ENCODE measurements around the gene STARD10. TPM values are rescaled to one million over a fixed set of nuclear protein-coding genes. Genes with fewer than 3 reads are reported as not detected.

STARD10 gene
- total and polyA plus RNA-seq, 4 donors = 18.1 to 48.7 (median 36.4) TPM

- Histone ChIP-seq H3K36me3 (ENCODE audit: control insufficient read depth, insufficient read depth, low read length) (peaks cover 11% of the 10 kb centered on the region), H3K4me3 (ENCODE audit: low read depth, low read length) (no peak overlapping the region), H3K27me3 (ENCODE audit: control insufficient read depth, insufficient read depth, low read length) (no peaks in the 10 kb centered on the region), H3K9me3 (ENCODE audit: control insufficient read depth, insufficient read depth, low read length) (no peaks in the 10 kb centered on the region), H3K4me1 (ENCODE audit: control insufficient read depth, insufficient read depth, low read length) (peaks cover 5% of the 10 kb centered on the region), H3K27ac (ENCODE audit: low read depth, low read length) (no peak overlapping the region)
- 98% methylated on average over 4 of the region's 4 CpGs for WGBS (ENCODE audit: insufficient coverage)
- no peak for DNase-seq (ENCODE audit: low read depth in 4 of 6, low spot score in 6 of 6)
These were observed 26.4 kb downstream of the STARD10 start for GRCh38 chr11:72767203-72768062.

DNA sequence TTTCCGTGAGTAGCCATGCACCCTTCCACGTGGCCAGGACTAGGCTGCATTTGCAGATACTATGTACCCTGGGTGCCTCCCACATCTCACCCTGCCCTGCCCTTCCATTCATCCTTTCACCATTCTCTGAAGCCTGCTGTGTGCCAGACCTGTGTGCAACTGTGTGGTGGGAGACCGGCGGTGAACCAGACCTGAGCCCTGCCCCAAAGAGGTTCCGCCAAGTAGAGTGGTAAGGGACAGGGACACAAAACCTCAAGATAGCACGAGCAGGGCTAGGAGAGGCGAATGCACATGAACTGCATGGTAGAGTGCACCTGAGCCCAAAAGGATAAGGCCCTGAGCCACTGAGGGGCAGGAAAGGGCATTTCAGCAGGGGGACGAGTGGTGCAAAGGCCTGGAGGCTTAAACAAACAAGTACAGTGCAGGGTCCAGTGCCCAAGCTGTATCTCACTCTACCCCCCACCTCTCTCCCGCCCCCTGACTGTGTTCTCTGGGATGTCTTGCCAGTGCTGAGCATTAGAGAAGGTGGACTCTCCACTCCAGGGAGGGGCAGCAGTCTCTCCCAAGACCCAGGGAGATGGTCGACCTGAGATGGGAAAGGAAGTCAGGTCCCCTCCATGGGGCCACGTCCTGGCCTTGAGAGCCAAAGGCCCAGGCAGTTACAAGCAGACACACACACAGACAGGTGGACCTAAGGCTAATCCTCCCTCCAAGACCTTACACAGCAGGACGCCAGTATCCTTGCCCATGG lies 27.5 kb downstream of the STARD10 start:
- Histone ChIP-seq H3K9me3 (ENCODE audit: control insufficient read depth, insufficient read depth, low read length) (no peaks in the 10 kb centered on the region), H3K4me1 (ENCODE audit: control insufficient read depth, insufficient read depth, low read length) (no peaks in the 10 kb centered on the region), H3K4me3 (ENCODE audit: low read depth, low read length) (no peak overlapping the region), H3K27ac (ENCODE audit: low read depth, low read length) (no peak overlapping the region), H3K36me3 (ENCODE audit: control insufficient read depth, insufficient read depth, low read length) (peaks cover 2% of the 10 kb centered on the region), H3K27me3 (ENCODE audit: control insufficient read depth, insufficient read depth, low read length) (no peaks in the 10 kb centered on the region)
- DNase-seq (ENCODE audit: low read depth in 4 of 6, low spot score in 6 of 6) = no peak
- WGBS (ENCODE audit: insufficient coverage) = 88% methylated on average over 9 of the region's 12 CpGs

DNA sequence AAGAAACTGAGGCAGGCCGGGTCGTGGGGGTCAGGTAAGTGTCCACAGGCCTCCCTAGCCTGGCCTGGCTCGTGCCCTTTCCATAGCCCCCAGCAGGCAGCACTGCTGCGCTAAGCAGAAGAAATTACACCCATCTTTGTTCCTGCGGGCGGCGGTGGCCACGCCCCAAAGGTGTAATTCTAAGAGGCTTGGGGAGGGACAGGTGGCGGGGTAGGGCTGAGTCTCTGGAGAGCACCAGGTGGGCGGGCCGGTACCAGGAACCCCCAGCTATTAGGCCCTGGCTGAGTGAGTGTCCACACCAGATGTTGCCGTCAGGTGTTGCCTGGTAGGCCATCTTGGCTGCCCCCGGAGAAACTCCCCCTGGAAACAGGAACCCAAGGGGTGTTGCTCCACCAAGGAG lies 29.3 kb downstream of the STARD10 start:
- no peak for DNase-seq (ENCODE audit: low read depth in 4 of 6, low spot score in 6 of 6)
- Histone ChIP-seq H3K4me3 (ENCODE audit: low read depth, low read length) (no peak overlapping the region), H3K36me3 (ENCODE audit: control insufficient read depth, insufficient read depth, low read length) (no peaks in the 10 kb centered on the region), H3K9me3 (ENCODE audit: control insufficient read depth, insufficient read depth, low read length) (no peaks in the 10 kb centered on the region), H3K27ac (ENCODE audit: low read depth, low read length) (no peak overlapping the region), H3K27me3 (ENCODE audit: control insufficient read depth, insufficient read depth, low read length) (no peaks in the 10 kb centered on the region), H3K4me1 (ENCODE audit: control insufficient read depth, insufficient read depth, low read length) (peaks cover 4% of the 10 kb centered on the region)
- 59% methylated on average over 13 of the region's 13 CpGs for WGBS (ENCODE audit: insufficient coverage)

DNA sequence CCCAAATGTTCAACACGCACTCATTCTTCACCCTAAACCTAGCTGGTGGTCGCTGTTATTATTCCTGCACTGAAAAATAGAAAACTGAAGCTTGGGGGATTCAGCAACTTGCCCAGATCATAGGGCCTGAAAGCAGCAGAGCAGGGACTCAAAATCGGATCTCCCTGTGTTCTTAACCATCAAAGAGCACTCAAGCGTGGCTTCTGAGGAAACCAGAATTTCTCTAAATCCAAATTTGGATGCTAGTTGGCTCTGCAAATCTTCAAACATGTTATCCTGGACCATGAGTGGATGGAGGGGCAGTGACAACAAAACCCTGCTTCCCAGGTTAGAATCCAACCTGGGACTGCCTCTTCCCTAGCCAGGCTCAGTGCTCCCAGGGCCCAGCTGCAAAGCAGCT lies 30.0 kb downstream of the STARD10 start:
- 50% methylated on average over 3 of the region's 4 CpGs for WGBS (ENCODE audit: insufficient coverage)
- peaks cover 10% of the 10 kb centered on the region for H3K4me1 ChIP-seq (ENCODE audit: control insufficient read depth, insufficient read depth, low read length)
- H3K36me3 ChIP-seq (ENCODE audit: control insufficient read depth, insufficient read depth, low read length) = no peaks in the 10 kb centered on the region
- no peak overlapping the region for H3K27ac ChIP-seq (ENCODE audit: low read depth, low read length)
- DNase-seq (ENCODE audit: low read depth in 4 of 6, low spot score in 6 of 6) = no peak
- no peaks in the 10 kb centered on the region for H3K9me3 ChIP-seq (ENCODE audit: control insufficient read depth, insufficient read depth, low read length)
- H3K27me3 ChIP-seq (ENCODE audit: control insufficient read depth, insufficient read depth, low read length) = no peaks in the 10 kb centered on the region
- H3K4me3 ChIP-seq (ENCODE audit: low read depth, low read length) = no peak overlapping the region

GRCh38 chr11:72762641-72763304 lies 31.1 kb downstream of the STARD10 start:
- H3K4me1 ChIP-seq (ENCODE audit: control insufficient read depth, insufficient read depth, low read length) = peaks cover 17% of the 10 kb centered on the region
- peaks cover 9% of the 10 kb centered on the region for H3K36me3 ChIP-seq (ENCODE audit: control insufficient read depth, insufficient read depth, low read length)
- WGBS (ENCODE audit: insufficient coverage) = 94% methylated on average over 4 of the region's 5 CpGs
- no peaks in the 10 kb centered on the region for H3K9me3 ChIP-seq (ENCODE audit: control insufficient read depth, insufficient read depth, low read length)
- no peak overlapping the region for H3K4me3 ChIP-seq (ENCODE audit: low read depth, low read length)
- H3K27me3 ChIP-seq (ENCODE audit: control insufficient read depth, insufficient read depth, low read length) = no peaks in the 10 kb centered on the region
- DNase-seq (ENCODE audit: low read depth in 4 of 6, low spot score in 6 of 6) = no peak
- no peak overlapping the region for H3K27ac ChIP-seq (ENCODE audit: low read depth, low read length)

GRCh38 chr11:72760539-72761405 lies 33.1 kb downstream of the STARD10 start:
- Histone ChIP-seq H3K36me3 (ENCODE audit: control insufficient read depth, insufficient read depth, low read length) (peaks cover 23% of the 10 kb centered on the region), H3K27ac (ENCODE audit: low read depth, low read length) (no peak overlapping the region), H3K4me3 (ENCODE audit: low read depth, low read length) (no peak overlapping the region), H3K9me3 (ENCODE audit: control insufficient read depth, insufficient read depth, low read length) (no peaks in the 10 kb centered on the region), H3K4me1 (ENCODE audit: control insufficient read depth, insufficient read depth, low read length) (peaks cover 17% of the 10 kb centered on the region), H3K27me3 (ENCODE audit: control insufficient read depth, insufficient read depth, low read length) (no peaks in the 10 kb centered on the region)
- DNase-seq (ENCODE audit: low read depth in 4 of 6, low spot score in 6 of 6) = no peak
- WGBS (ENCODE audit: insufficient coverage) = 82% methylated on average over 6 of the region's 8 CpGs

- no peaks in the 10 kb centered on the region for H3K27me3 ChIP-seq (ENCODE audit: control insufficient read depth, insufficient read depth, low read length)
- peak overlapping the region; percentile 47 for H3K27ac ChIP-seq (ENCODE audit: low read depth, low read length)
- peaks cover 33% of the 10 kb centered on the region for H3K36me3 ChIP-seq (ENCODE audit: control insufficient read depth, insufficient read depth, low read length)
- DNase-seq (ENCODE audit: low read depth in 4 of 6, low spot score in 6 of 6) = no peak
- H3K4me3 ChIP-seq (ENCODE audit: low read depth, low read length) = no peak overlapping the region
- peaks cover 20% of the 10 kb centered on the region for H3K4me1 ChIP-seq (ENCODE audit: control insufficient read depth, insufficient read depth, low read length)
- no CpG with 5 or more reads among the region's 8 CpGs for WGBS (ENCODE audit: insufficient coverage)
- no peaks in the 10 kb centered on the region for H3K9me3 ChIP-seq (ENCODE audit: control insufficient read depth, insufficient read depth, low read length)
These were observed 34.3 kb downstream of the STARD10 start for GRCh38 chr11:72759468-72759985.

- DNase-seq (ENCODE audit: low read depth in 4 of 6, low spot score in 6 of 6) = peak in 3 of 6 donors; percentile 44 to 84 (median 82)
- Histone ChIP-seq H3K27me3 (ENCODE audit: control insufficient read depth, insufficient read depth, low read length) (no peaks in the 10 kb centered on the region), H3K4me1 (ENCODE audit: control insufficient read depth, insufficient read depth, low read length) (peaks cover 20% of the 10 kb centered on the region), H3K4me3 (ENCODE audit: low read depth, low read length) (no peak overlapping the region), H3K27ac (ENCODE audit: low read depth, low read length) (peak overlapping the region; percentile 47), H3K9me3 (ENCODE audit: control insufficient read depth, insufficient read depth, low read length) (no peaks in the 10 kb centered on the region), H3K36me3 (ENCODE audit: control insufficient read depth, insufficient read depth, low read length) (peaks cover 35% of the 10 kb centered on the region)
- WGBS (ENCODE audit: insufficient coverage) = 33% methylated on average over 17 of the region's 17 CpGs
These were observed 35.0 kb downstream of the STARD10 start for GRCh38 chr11:72758690-72759389.

Measured in spinal cord (tissue), 10 donors.